Endothelial cell of umbilical vein (primary cell): ENCODE results near the gene SKI. TPM values are rescaled to one million over a fixed set of nuclear protein-coding genes. Genes with fewer than 3 reads are reported as not detected.

ENCODE experiments used
- BruUV-seq: library from RNA; stranded (reverse); fragments of 400-500 nt; replicated peaks from 2 replicates; lab custom pipeline; 2021; lab: Mats Ljungman, UMichigan
- CTCF ChIA-PET: fragments of 300-600, 350-600 bp; sonication (Branson Sonifier 250); formaldehyde crosslinking; loops from one replicate; lab custom pipeline; 2021; ENCODE audit warnings: antibody characterized with exemption, inconsistent platforms; lab: Charles Lee
- POLR2A ChIA-PET: fragments of 300-600, 350-600 bp; sonication (Branson Sonifier 250); formaldehyde crosslinking; loops from one replicate; lab custom pipeline; 2021; ENCODE audit warnings: antibody characterized with exemption, inconsistent platforms; lab: Charles Lee
- DNase-seq: peaks from one replicate; pipeline ENCODE4 v3.0.0-alpha.2; 2011; ENCODE audit warnings: low read depth, low spot score
- FAIRE-seq: peaks from 2 replicates; lab custom pipeline; 2011; peaks lifted over from hg19 to GRCh38; lab: Jason Lieb, UNC
- H2AFZ ChIP-seq: 2 replicates; pipeline ENCODE4 v1.6.0; 2012; ENCODE audit warnings: low read depth, low read length, control low read depth, inconsistent platforms
- H3K27ac ChIP-seq: 2 replicates; pipeline ENCODE4 v1.5.1; 2011; ENCODE audit warnings: low read depth, mild to moderate bottlenecking, control low read depth, low read length, moderate library complexity; ENCODE audit not compliant: insufficient read depth
- H3K27me3 ChIP-seq, 2 experiments: 2 replicates each; pipeline versions ENCODE4 v1.6.0 to v1.6.1; 2011; ENCODE audit warnings: low read length in 2 of 2, mixed read lengths in 1 of 2; ENCODE audit not compliant: control insufficient read depth in 2 of 2, insufficient read depth in 2 of 2
- H3K36me3 ChIP-seq, 2 experiments: 2 replicates in 1 of 2; 3 replicates in 1 of 2; pipeline ENCODE4 v1.5.1; 2011; ENCODE audit warnings: low read length in 2 of 2, mild to moderate bottlenecking in 1 of 2, moderate library complexity in 1 of 2; ENCODE audit not compliant: control insufficient read depth in 2 of 2, insufficient read depth in 2 of 2; ENCODE audit errors: extremely low read depth in 1 of 2
- H3K4me1 ChIP-seq: 3 replicates; pipeline ENCODE4 v1.5.1; 2011; ENCODE audit warnings: mild to moderate bottlenecking, low read length; ENCODE audit not compliant: control insufficient read depth, insufficient read depth; ENCODE audit errors: extremely low read depth
- H3K4me2 ChIP-seq: 2 replicates; pipeline ENCODE4 v1.6.1; 2011; ENCODE audit warnings: low read length, control low read depth, mixed read lengths; ENCODE audit not compliant: insufficient read depth
- H3K4me3 ChIP-seq, 3 experiments: fragments of 200-600 bp in 1 of 3; sonication (generic), shearing (Covaris generic) in 1 of 3; replicated peaks in 1 of 3; 2 replicates each; pipeline ENCODE4 v1.5.1; 2011 to 2016; ENCODE audit warnings: control low read depth in 3 of 3, low read length in 3 of 3, mild to moderate bottlenecking in 2 of 3, inconsistent platforms in 1 of 3, low read depth in 1 of 3, moderate library complexity in 1 of 3; ENCODE audit not compliant: insufficient read depth in 1 of 3
- H3K79me2 ChIP-seq: 2 replicates; pipeline ENCODE4 v1.6.0; 2012; ENCODE audit warnings: low read length, inconsistent platforms; ENCODE audit not compliant: control insufficient read depth, insufficient read depth
- H3K9ac ChIP-seq: replicated peaks from 2 replicates; pipeline ENCODE3; 2011; ENCODE audit warnings: low read length, control low read depth; ENCODE audit not compliant: insufficient read depth; ENCODE audit errors: extremely low read depth
- H3K9me1 ChIP-seq: replicated peaks from 3 replicates; pipeline ENCODE4 v1.6.0; 2011; ENCODE audit warnings: mild to moderate bottlenecking, low read length; ENCODE audit not compliant: control insufficient read depth, insufficient read depth; ENCODE audit errors: extremely low read depth
- H3K9me3 ChIP-seq: replicated peaks from 2 replicates; pipeline ENCODE4 v1.5.1; 2012; ENCODE audit warnings: low read length, inconsistent platforms; ENCODE audit not compliant: control insufficient read depth, insufficient read depth
- H4K20me1 ChIP-seq: replicated peaks from 2 replicates; pipeline ENCODE3; 2011; ENCODE audit warnings: mild to moderate bottlenecking, low read length; ENCODE audit not compliant: control insufficient read depth, insufficient read depth; ENCODE audit errors: extremely low read depth
- CTCF ChIP-seq, 2 donors: IDR thresholded peaks; 1 replicate in 1 of 2; 2 replicates in 1 of 2; pipeline ENCODE4 v1.5.1; 2011; ENCODE audit warnings: low read length in 2 of 2, mild to moderate bottlenecking in 2 of 2, moderate library complexity in 2 of 2, control low read depth in 1 of 2, inconsistent platforms in 1 of 2, low read depth in 1 of 2; ENCODE audit not compliant: insufficient read depth in 1 of 2; ENCODE audit errors: extremely low read depth in 1 of 2
- EZH2 ChIP-seq: IDR thresholded peaks from 2 replicates; pipeline ENCODE4 v1.6.1; 2012; ENCODE audit warnings: borderline replicate concordance, low read depth, mild to moderate bottlenecking, moderate library complexity, low read length, inconsistent platforms; ENCODE audit not compliant: severe bottlenecking
- FOS ChIP-seq: IDR thresholded peaks from 2 replicates; pipeline ENCODE4 v1.6.1; 2011; ENCODE audit warnings: mild to moderate bottlenecking, low read length, moderate library complexity, borderline replicate concordance; ENCODE audit not compliant: insufficient read depth
- GATA2 ChIP-seq: IDR thresholded peaks from 2 replicates; pipeline ENCODE4 v1.7.0; 2011; ENCODE audit warnings: low read depth, mild to moderate bottlenecking, moderate library complexity, mixed read lengths, low read length; ENCODE audit not compliant: insufficient read length, insufficient read depth
- JUN ChIP-seq: IDR thresholded peaks from 2 replicates; pipeline ENCODE4 v1.6.1; 2011; ENCODE audit warnings: borderline replicate concordance, low read depth; ENCODE audit not compliant: insufficient read length, insufficient read depth
- MYC ChIP-seq: IDR thresholded peaks from one replicate; pipeline ENCODE4 v1.6.1; 2011; ENCODE audit warnings: mild to moderate bottlenecking, low read depth, low read length
- POLR2A ChIP-seq: IDR thresholded peaks from 2 replicates; pipeline ENCODE4 v1.6.1; 2012; ENCODE audit warnings: low read depth, mild to moderate bottlenecking, control low read depth, low read length
- POLR2AphosphoS5 ChIP-seq: IDR thresholded peaks from 2 replicates; pipeline ENCODE4 v1.6.1; 2012; ENCODE audit warnings: low read depth, mild to moderate bottlenecking, control low read depth, low read length, moderate library complexity; ENCODE audit not compliant: insufficient read depth
- dilution Hi-C: fragments of 300-500 bp; cut with MboI; formaldehyde crosslinking; loops from one replicate; pipeline ENCODE4 v1.15.0; 2019; ENCODE audit warnings: low sequenced_read_pairs; ENCODE audit not compliant: extremely low pct_ligation_motif_present
- intact Hi-C: fragments of 100-400 bp; cut with micrococcal nuclease; formaldehyde crosslinking; loops from one replicate; pipeline ENCODE4 v1.10.0; 2022
- polyA plus RNA-seq, 4 experiments: library from polyadenylated mRNA; depleted of rRNA in 3 of 4; stranded (reverse) in 3 of 4; unstranded in 1 of 4; fragments of >200 nt; gene quantifications; 2 replicates each; pipeline versions ENCODE4 v1.2.1 to v1.2.3, GENCODE V29; 2011 to 2012; ENCODE audit warnings: missing spikeins in 1 of 4
- total RNA-seq: library from RNA; stranded (reverse); gene quantifications from 2 replicates; pipeline ENCODE4 v1.2.3, GENCODE V29; 2021
- TF ChIP-seq, protein P1 (sequence below): IDR thresholded peaks from 2 replicates; pipeline ENCODE4 v1.6.1; 2011; ENCODE audit not compliant: insufficient read depth, insufficient read length

Gene SKI
- total and polyA plus RNA-seq, 2 donors (not counting 3 experiments of a cell fraction or from before 2014, with no cell fraction given), result 11.6 to 80.3 TPM

DNA sequence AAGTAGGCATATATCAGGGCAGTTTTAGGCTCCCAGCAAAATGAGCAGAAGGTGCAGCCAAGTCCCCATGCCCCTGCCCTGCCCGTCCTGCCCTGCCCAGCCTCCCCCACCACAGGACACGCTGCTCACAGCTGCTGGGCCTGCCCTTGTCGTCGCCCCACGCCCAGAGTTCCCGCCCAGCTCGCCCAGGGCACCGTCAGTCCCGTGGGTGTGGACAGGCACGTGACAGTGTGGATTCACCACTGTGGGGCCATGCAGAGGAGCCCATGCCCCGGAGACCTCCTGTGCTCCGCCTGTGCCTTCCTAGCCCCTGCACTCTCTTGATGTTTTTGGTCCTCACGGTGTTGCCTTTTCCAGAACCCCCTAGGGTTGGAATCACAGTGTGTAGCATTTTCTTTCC, 40.5 kb upstream of the SKI start:
- no peak overlapping the region for H3K9ac ChIP-seq
- no peak overlapping the region for H3K27ac ChIP-seq
- H3K27me3 ChIP-seq, result no peaks in the 10 kb centered on the region
- TF ChIP-seq CTCF (IDR thresholded peaks at IDR 0.05; ENCODE audit: extremely low read depth in 1 of 2, insufficient read depth in 1 of 2, low read depth in 1 of 2, low read length in 2 of 2) (no peak), GATA2 (no peak), MYC (no peak), FOS (no peak), POLR2AphosphoS5 (no peak), JUN (no peak), EZH2 (no peak), POLR2A (no peak)
- TF ChIP-seq, protein P1, sequence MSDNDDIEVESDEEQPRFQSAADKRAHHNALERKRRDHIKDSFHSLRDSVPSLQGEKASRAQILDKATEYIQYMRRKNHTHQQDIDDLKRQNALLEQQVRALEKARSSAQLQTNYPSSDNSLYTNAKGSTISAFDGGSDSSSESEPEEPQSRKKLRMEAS, result no peak
- H3K4me2 ChIP-seq, result no peak overlapping the region
- ChIA-PET POLR2A (no interaction called here), CTCF (interaction anchor here (2.6 kb wide), 1 partner anchor 13 kb away, joined by 29 read pairs; no protein-coding TSS in a partner anchor)
- H4K20me1 ChIP-seq, result no peaks in the 10 kb centered on the region
- H2AFZ ChIP-seq, result no peak overlapping the region
- no peaks in the 10 kb centered on the region for H3K9me1 ChIP-seq
- FAIRE-seq (no peak), DNase-seq (no peak)
- H3K79me2 ChIP-seq, result peaks cover 7% of the 10 kb centered on the region
- intact Hi-C loops, result no loop called here
- no peak overlapping the region for H3K4me3 ChIP-seq
- H3K4me1 ChIP-seq, result peaks cover 7% of the 10 kb centered on the region
- dilution Hi-C loops, result no loop called here
- no TSS peak for BruUV-seq
- H3K36me3 ChIP-seq, result no peaks in the 10 kb centered on the region
- H3K9me3 ChIP-seq, result no peaks in the 10 kb centered on the region
